NT2/D1 (cell line): ENCODE results near the gene GSE1.

Experiments used
- DNase-seq: peaks from one replicate; pipeline ENCODE4 v3.0.0-alpha.2; 2011; ENCODE audit warnings: low read depth, low spot score
- H3K27me3 ChIP-seq: 2 replicates; pipeline ENCODE4 v1.6.0; 2011; ENCODE audit warnings: mild to moderate bottlenecking; ENCODE audit not compliant: insufficient read length, insufficient read depth
- H3K36me3 ChIP-seq: 2 replicates; pipeline ENCODE4 v1.6.1; 2011; ENCODE audit warnings: mild to moderate bottlenecking, low read length, mixed read lengths; ENCODE audit not compliant: insufficient read depth, insufficient read length
- H3K4me1 ChIP-seq: 2 replicates; pipeline ENCODE4 v1.5.1; 2011; ENCODE audit not compliant: insufficient read depth, insufficient read length
- H3K4me3 ChIP-seq: 2 replicates; pipeline ENCODE4 v1.5.1; 2011; ENCODE audit warnings: low read depth; ENCODE audit not compliant: insufficient read length
- H3K9ac ChIP-seq: 2 replicates; pipeline ENCODE4 v1.6.0; 2011; ENCODE audit warnings: low read depth; ENCODE audit not compliant: insufficient read length
- H3K9me3 ChIP-seq: 2 replicates; pipeline ENCODE4 v1.5.1; 2011; ENCODE audit warnings: mild to moderate bottlenecking, low read length; ENCODE audit not compliant: insufficient read depth
- SUZ12 ChIP-seq: IDR thresholded peaks from 2 replicates; pipeline ENCODE4 v1.6.1; 2011; ENCODE audit not compliant: insufficient read length, insufficient read depth; ENCODE audit errors: extremely low read depth
- YY1 ChIP-seq: IDR thresholded peaks from 2 replicates; pipeline ENCODE4 v1.6.1; 2011; ENCODE audit not compliant: insufficient read length, insufficient read depth
- ZNF274 ChIP-seq: IDR thresholded peaks from 2 replicates; pipeline ENCODE4 v1.6.1; 2011; ENCODE audit warnings: mild to moderate bottlenecking, low read depth, low read length

GSE1 gene

GRCh38 chr16:85632709-85633437 is 19.8 kb downstream of the GSE1 start:
- H3K36me3 ChIP-seq, result peaks cover 53% of the 10 kb centered on the region
- peaks cover 15% of the 10 kb centered on the region; the same call in 1 of the 2 replicates for H3K9me3 ChIP-seq
- H3K4me1 ChIP-seq, result peaks cover 24% of the 10 kb centered on the region
- H3K9ac ChIP-seq, result no peak overlapping the region
- no peak overlapping the region for H3K4me3 ChIP-seq
- H3K27me3 ChIP-seq, result no peaks in the 10 kb centered on the region
- DNase-seq, result no peak
- TF ChIP-seq YY1 (no peak), SUZ12 (no peak), ZNF274 (no peak)

GRCh38 chr16:85633438-85633743 is 20.3 kb downstream of the GSE1 start:
- Histone ChIP-seq H3K27me3 (no peaks in the 10 kb centered on the region), H3K9me3 (peaks cover 15% of the 10 kb centered on the region; the same call in 1 of the 2 replicates), H3K9ac (no peak overlapping the region), H3K4me1 (peaks cover 24% of the 10 kb centered on the region), H3K4me3 (no peak overlapping the region), H3K36me3 (peaks cover 53% of the 10 kb centered on the region)
- TF ChIP-seq SUZ12, result no peak
- TF ChIP-seq ZNF274, result no peak
- no peak for TF ChIP-seq YY1
- no peak for DNase-seq

- Histone ChIP-seq H3K4me1 (peaks cover 25% of the 10 kb centered on the region), H3K9me3 (peaks cover 13% of the 10 kb centered on the region; the same call in 1 of the 2 replicates), H3K36me3 (peaks cover 53% of the 10 kb centered on the region), H3K27me3 (no peaks in the 10 kb centered on the region), H3K4me3 (no peak overlapping the region), H3K9ac (no peak overlapping the region)
- no peak for DNase-seq
- TF ChIP-seq SUZ12 (no peak), YY1 (no peak), ZNF274 (no peak)
These were observed 20.8 kb downstream of the GSE1 start for GRCh38 chr16:85633888-85634287.

- TF ChIP-seq ZNF274 (no peak), SUZ12 (no peak), YY1 (no peak)
- no peak for DNase-seq
- Histone ChIP-seq H3K9ac (no peak overlapping the region), H3K27me3 (no peaks in the 10 kb centered on the region), H3K4me1 (peaks cover 34% of the 10 kb centered on the region), H3K36me3 (peaks cover 45% of the 10 kb centered on the region), H3K4me3 (no peak overlapping the region), H3K9me3 (peaks cover 3% of the 10 kb centered on the region; the same call in 1 of the 2 replicates)
These were observed 21.8 kb downstream of the GSE1 start for GRCh38 chr16:85634747-85635544.

DNA sequence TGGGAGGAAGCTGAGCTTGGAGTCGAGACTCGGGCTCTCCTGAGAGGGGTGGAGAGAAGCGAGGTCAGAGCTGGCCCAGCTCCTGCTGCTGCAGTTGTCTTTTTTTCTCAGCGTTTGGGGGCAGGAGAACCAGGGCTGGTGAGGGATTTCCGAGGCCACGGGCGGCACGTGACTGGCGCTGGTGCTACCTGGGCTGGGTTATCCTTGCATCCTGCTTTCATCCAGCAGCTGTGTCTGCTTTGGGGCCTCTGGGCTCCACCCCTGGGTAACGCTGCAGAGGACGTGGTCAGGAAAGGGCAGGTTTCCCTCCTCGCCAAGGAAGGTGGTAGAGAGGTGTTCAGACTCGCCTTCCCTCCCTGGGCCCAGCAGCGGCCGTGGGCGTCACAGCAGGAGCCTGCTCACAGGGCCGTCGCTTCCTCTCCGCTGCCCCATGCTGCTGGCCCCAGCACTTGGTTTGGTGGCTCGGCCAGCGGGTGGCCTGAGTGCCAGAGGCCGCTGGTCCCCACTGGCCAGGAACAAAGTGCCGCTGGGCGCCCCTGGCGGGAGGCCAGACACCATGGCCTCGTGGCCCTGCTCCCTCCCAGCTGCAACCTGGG is 22.5 kb downstream of the GSE1 start:
- no peak for DNase-seq
- Histone ChIP-seq H3K4me1 (peaks cover 32% of the 10 kb centered on the region), H3K36me3 (peaks cover 45% of the 10 kb centered on the region), H3K4me3 (no peak overlapping the region), H3K9ac (peak overlapping the region; percentile 26), H3K27me3 (no peaks in the 10 kb centered on the region), H3K9me3 (no peaks in the 10 kb centered on the region)
- TF ChIP-seq ZNF274 (no peak), YY1 (no peak), SUZ12 (no peak)

DNA sequence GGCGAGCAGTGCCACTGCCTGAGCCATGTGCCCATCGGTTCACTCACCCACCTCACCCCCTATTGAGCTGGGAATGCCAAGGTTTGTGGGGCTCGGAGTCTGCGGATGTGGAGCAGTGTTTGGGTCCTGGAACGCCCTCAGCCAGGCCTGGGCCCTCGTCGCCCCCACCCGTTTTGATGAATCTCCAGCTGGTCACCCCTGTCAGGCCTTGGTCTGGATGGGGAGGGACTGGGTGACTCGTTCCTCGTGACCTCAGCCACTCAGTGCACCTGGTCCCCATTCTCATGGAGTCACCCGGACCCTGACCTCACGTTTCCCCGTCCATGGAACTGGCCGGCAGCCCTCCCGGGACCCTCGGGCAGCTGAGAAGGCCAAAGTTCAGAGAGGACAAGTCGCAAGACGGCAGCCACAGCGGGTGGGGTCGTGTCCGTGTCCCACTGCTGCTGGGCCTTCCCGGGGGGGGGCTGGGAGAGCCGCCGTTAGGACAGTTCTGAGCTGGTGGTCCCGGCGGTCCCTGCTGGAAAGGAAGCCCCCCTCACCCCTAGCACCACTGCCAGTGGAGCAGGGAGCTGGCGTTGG is 23.2 kb downstream of the GSE1 start:
- no peak overlapping the region for H3K9ac ChIP-seq
- no peak overlapping the region for H3K4me3 ChIP-seq
- TF ChIP-seq SUZ12 (no peak), ZNF274 (no peak), YY1 (no peak)
- no peak for DNase-seq
- no peaks in the 10 kb centered on the region for H3K9me3 ChIP-seq
- peaks cover 48% of the 10 kb centered on the region for H3K36me3 ChIP-seq
- H3K4me1 ChIP-seq, result peaks cover 35% of the 10 kb centered on the region
- H3K27me3 ChIP-seq, result no peaks in the 10 kb centered on the region

- H3K9ac ChIP-seq, result no peak overlapping the region
- peaks cover 28% of the 10 kb centered on the region for H3K4me1 ChIP-seq
- H3K4me3 ChIP-seq, result no peak overlapping the region
- no peaks in the 10 kb centered on the region for H3K27me3 ChIP-seq
- TF ChIP-seq YY1, result no peak
- no peak for TF ChIP-seq ZNF274
- TF ChIP-seq SUZ12, result no peak
- H3K9me3 ChIP-seq, result no peaks in the 10 kb centered on the region
- no peak for DNase-seq
- peaks cover 45% of the 10 kb centered on the region for H3K36me3 ChIP-seq
These were observed 24.1 kb downstream of the GSE1 start for GRCh38 chr16:85637061-85637807.
